C4-2B (cell line): ENCODE measurements around the gene FHOD3.
A peak's percentile ranks its signal among the peaks of the same experiment; 100 is the strongest.

Experiments used
- H3K27ac ChIP-seq: fragments of 450-650 bp; 2 replicates; pipeline ENCODE4 v1.5.1; 2017
- CTCF ChIP-seq: fragments of 450-650 bp; conservative IDR thresholded peaks from 2 replicates; pipeline ENCODE4 v1.5.1; 2017; ENCODE audit warnings: mild to moderate bottlenecking
- ZFX ChIP-seq: fragments of 450-650 bp; IDR thresholded peaks from 2 replicates; pipeline ENCODE4 v1.6.1; 2017

Gene FHOD3

GRCh38 chr18:36560187-36560586, 262.7 kb downstream of the FHOD3 start:
- no peak overlapping the region for H3K27ac ChIP-seq

GRCh38 chr18:36561046-36561445, 263.5 kb downstream of the FHOD3 start:
- TF ChIP-seq ZFX, result no peak
- no peak for TF ChIP-seq CTCF
- H3K27ac ChIP-seq, result no peak overlapping the region

More at GRCh38 chr18:36560187-36560586, 262.7 kb downstream of the FHOD3 start:
- TF ChIP-seq CTCF (no peak), ZFX (no peak)

GRCh38 chr18:36564841-36565240, 267.3 kb downstream of the FHOD3 start:
- H3K27ac ChIP-seq, result no peak overlapping the region

GRCh38 chr18:36567800-36568199, 270.3 kb downstream of the FHOD3 start:
- TF ChIP-seq ZFX (no peak), CTCF (no peak)
- no peak overlapping the region for H3K27ac ChIP-seq

More at GRCh38 chr18:36564841-36565240, 267.3 kb downstream of the FHOD3 start:
- no peak for TF ChIP-seq CTCF
- no peak for TF ChIP-seq ZFX

- TF ChIP-seq CTCF (no peak), ZFX (no peak)
- H3K27ac ChIP-seq, result no peak overlapping the region
These were observed 271.0 kb downstream of the FHOD3 start for GRCh38 chr18:36568487-36568886.

GRCh38 chr18:36572135-36572856, 274.8 kb downstream of the FHOD3 start:
- no peak for TF ChIP-seq ZFX
- peak; percentile 80 for TF ChIP-seq CTCF
- no peak overlapping the region for H3K27ac ChIP-seq

- H3K27ac ChIP-seq, result no peak overlapping the region
- TF ChIP-seq CTCF (no peak), ZFX (no peak)
These were observed 278.8 kb downstream of the FHOD3 start for GRCh38 chr18:36576339-36576738.
